Measurements from ENCODE around the gene NTN4.
A peak's percentile ranks its signal among the peaks of the same experiment; 100 is the strongest.

The NTN4 gene

DNA sequence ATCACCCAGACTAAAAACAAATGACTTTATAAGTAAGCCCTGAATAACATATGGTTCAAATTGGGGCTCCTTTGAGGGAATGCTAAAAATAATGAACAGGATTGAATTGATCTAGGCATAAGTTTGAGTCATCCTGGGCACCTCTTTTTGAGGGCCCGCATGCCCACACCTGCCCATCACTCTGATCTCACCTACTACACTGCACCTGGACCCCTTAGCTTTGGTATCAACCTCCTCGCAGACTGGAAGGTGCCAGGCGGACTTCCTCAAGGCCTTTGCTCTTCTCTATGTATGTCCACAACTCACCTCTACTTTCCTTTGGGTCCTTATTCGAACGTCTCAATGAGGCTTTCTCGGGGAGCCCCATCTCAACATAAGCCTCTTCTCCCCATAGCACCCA lies 17.2 kb downstream of the NTN4 start:
- no peak for TF ChIP-seq POLR2AphosphoS5 (IDR thresholded peaks at IDR 0.05; ENCODE audit: low read depth, low read length)
- TF ChIP-seq, protein P1, sequence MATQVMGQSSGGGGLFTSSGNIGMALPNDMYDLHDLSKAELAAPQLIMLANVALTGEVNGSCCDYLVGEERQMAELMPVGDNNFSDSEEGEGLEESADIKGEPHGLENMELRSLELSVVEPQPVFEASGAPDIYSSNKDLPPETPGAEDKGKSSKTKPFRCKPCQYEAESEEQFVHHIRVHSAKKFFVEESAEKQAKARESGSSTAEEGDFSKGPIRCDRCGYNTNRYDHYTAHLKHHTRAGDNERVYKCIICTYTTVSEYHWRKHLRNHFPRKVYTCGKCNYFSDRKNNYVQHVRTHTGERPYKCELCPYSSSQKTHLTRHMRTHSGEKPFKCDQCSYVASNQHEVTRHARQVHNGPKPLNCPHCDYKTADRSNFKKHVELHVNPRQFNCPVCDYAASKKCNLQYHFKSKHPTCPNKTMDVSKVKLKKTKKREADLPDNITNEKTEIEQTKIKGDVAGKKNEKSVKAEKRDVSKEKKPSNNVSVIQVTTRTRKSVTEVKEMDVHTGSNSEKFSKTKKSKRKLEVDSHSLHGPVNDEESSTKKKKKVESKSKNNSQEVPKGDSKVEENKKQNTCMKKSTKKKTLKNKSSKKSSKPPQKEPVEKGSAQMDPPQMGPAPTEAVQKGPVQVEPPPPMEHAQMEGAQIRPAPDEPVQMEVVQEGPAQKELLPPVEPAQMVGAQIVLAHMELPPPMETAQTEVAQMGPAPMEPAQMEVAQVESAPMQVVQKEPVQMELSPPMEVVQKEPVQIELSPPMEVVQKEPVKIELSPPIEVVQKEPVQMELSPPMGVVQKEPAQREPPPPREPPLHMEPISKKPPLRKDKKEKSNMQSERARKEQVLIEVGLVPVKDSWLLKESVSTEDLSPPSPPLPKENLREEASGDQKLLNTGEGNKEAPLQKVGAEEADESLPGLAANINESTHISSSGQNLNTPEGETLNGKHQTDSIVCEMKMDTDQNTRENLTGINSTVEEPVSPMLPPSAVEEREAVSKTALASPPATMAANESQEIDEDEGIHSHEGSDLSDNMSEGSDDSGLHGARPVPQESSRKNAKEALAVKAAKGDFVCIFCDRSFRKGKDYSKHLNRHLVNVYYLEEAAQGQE (IDR thresholded peaks at IDR 0.05; ENCODE audit: insufficient read depth in 1 of 2, low read depth in 2 of 2, low read length in 2 of 2), result no peak
- no peak for TF ChIP-seq TAF1 (IDR thresholded peaks at IDR 0.05; ENCODE audit: borderline replicate concordance, insufficient read depth, low read length)
- no peak for TF ChIP-seq SIN3A (IDR thresholded peaks at IDR 0.05; ENCODE audit: borderline replicate concordance, insufficient read depth, low read length)
- TF ChIP-seq FOXP2 (optimal IDR thresholded peaks at IDR 0.05; ENCODE audit: borderline replicate concordance, extremely low read depth, extremely low read length, insufficient read depth), result no peak

DNA sequence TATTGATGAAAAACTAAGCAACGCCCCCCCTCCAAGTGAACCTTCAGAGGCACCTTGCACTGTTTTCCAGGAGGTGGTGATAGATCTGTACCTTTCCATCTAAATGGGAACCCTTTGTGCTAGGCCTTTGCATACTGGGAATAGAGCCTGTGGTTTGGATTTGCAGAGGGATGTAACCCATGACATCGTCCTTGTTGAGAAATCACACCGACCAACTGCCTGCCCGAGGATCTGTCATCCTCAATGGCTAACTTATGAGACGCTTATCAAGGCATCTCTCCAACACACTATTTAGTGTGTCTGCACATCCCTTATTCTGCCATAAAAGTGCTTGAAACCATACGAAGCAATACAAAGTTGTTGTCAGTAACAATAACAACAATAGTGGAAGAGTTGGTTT lies 22.9 kb downstream of the NTN4 start:
- TF ChIP-seq SIN3A (IDR thresholded peaks at IDR 0.05; ENCODE audit: borderline replicate concordance, insufficient read depth, low read length) (no peak), FOXP2 (optimal IDR thresholded peaks at IDR 0.05; ENCODE audit: borderline replicate concordance, extremely low read depth, extremely low read length, insufficient read depth) (no peak), TAF1 (IDR thresholded peaks at IDR 0.05; ENCODE audit: borderline replicate concordance, insufficient read depth, low read length) (no peak), POLR2AphosphoS5 (IDR thresholded peaks at IDR 0.05; ENCODE audit: low read depth, low read length) (no peak)
- TF ChIP-seq, protein P1 (IDR thresholded peaks at IDR 0.05; ENCODE audit: insufficient read depth in 1 of 2, low read depth in 2 of 2, low read length in 2 of 2), result no peak

DNA sequence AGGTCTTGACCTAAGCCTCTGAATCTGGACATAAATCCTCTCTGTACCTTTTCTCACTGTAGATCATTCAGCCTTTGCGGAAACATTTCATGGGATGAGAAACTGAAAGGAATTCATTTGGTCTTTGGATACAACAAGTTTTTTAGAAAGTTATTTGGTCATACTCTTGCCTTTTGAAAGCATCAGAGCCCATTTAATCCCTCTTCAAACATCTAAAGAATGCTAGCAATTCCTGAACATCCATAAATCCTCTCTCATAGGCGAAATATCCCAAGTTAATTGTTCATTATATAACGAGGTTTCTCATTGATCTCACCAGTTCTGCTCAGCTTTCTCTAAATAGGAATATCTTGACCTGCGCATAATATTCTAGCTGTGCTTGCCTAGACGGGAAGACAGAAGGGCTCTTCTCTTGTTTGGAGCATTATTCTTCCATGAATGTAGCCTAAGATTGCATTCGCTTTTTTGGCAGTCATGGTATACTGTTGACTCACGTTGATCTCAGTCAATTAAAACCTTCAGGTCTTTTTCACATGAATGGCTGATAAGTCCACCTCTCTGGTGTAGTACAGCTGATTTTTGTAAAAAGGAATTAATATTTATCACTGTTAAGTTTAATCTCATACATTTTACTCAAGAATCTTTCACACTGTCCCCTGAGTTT lies 24.1 kb downstream of the NTN4 start:
- TF ChIP-seq POLR2AphosphoS5 (IDR thresholded peaks at IDR 0.05; ENCODE audit: low read depth, low read length) (no peak), TAF1 (IDR thresholded peaks at IDR 0.05; ENCODE audit: borderline replicate concordance, insufficient read depth, low read length) (no peak), FOXP2 (optimal IDR thresholded peaks at IDR 0.05; ENCODE audit: borderline replicate concordance, extremely low read depth, extremely low read length, insufficient read depth) (no peak), SIN3A (IDR thresholded peaks at IDR 0.05; ENCODE audit: borderline replicate concordance, insufficient read depth, low read length) (no peak)
- TF ChIP-seq, protein P1 (IDR thresholded peaks at IDR 0.05; ENCODE audit: insufficient read depth in 1 of 2, low read depth in 2 of 2, low read length in 2 of 2), result no peak

DNA sequence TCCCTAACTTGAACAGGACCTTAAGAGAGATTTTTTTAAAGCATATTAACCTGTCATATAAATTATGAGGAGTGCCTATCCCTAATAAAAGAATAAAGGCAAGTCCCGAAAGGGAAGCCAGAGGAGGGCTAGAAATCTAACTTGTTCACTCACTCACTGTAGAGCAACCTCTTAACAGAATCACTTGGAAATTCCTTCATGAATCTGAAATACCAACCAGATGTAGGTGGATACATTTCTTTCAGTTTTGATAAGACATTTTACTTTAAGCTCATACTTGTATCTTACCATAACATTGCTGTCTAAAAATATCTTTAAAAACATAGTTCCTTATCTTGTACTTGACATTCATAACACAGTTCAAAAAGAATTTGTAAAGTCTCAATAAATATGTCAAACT lies 25.7 kb downstream of the NTN4 start:
- no peak for TF ChIP-seq TAF1 (IDR thresholded peaks at IDR 0.05; ENCODE audit: borderline replicate concordance, insufficient read depth, low read length)

DNA sequence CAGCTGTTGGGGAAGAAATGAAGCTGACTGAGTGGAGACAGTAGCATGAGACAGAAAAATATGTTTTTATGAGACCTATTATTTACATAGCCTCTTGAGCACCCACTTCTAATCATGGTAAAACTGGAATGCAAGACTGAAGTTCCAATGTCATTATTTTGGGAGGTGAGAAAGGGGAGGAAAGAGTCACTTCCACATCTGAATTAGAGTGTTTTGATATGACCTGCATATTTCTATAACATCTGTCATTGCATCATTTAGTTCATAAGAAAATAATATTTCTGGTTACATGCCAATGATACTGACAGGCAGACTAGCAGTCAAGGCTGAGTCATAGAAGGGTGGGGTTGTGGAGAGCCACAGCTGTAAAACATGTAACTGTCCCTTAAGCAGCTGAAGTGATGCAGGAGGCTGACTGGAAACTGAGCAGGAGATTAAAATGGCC lies 26.7 kb downstream of the NTN4 start:
- TF ChIP-seq, protein P1 (IDR thresholded peaks at IDR 0.05; ENCODE audit: insufficient read depth in 1 of 2, low read depth in 2 of 2, low read length in 2 of 2), result no peak
- TF ChIP-seq FOXP2 (optimal IDR thresholded peaks at IDR 0.05; ENCODE audit: borderline replicate concordance, extremely low read depth, extremely low read length, insufficient read depth) (no peak), SIN3A (IDR thresholded peaks at IDR 0.05; ENCODE audit: borderline replicate concordance, insufficient read depth, low read length) (peak; percentile 64; the same call in 1 of the 2 replicates), POLR2AphosphoS5 (IDR thresholded peaks at IDR 0.05; ENCODE audit: low read depth, low read length) (no peak), TAF1 (IDR thresholded peaks at IDR 0.05; ENCODE audit: borderline replicate concordance, insufficient read depth, low read length) (peak; percentile 31; the same call in 1 of the 2 replicates)

Data from PFSK-1 (cell line).